PC-3 (cell line): Measurements from ENCODE around the gene USP21.

Source experiments
- CTCF ChIP-seq: fragments of 300-600 bp; sonication (generic); conservative IDR thresholded peaks from 2 replicates; pipeline ENCODE4 v1.5.1; 2017; ENCODE audit warnings: antibody characterized with exemption, low read depth, mild to moderate bottlenecking, low read length
- EZH2 ChIP-seq: fragments of 300-600 bp; sonication (generic); IDR thresholded peaks from one replicate; pipeline ENCODE4 v1.6.1; 2017; ENCODE audit warnings: antibody characterized with exemption, mild to moderate bottlenecking, low read length; ENCODE audit not compliant: unreplicated experiment

GRCh38 chr1:161197560-161198193, 38.4 kb downstream of the USP21 start:
- TF ChIP-seq EZH2 (no peak), CTCF (no peak)
